ENCODE measurements around the gene DZIP1L.
"Not testable (repeated sequence)": the region's sequence is repeated elsewhere in the genome, so short reads cannot be mapped to it uniquely, and the experiment has no call there.

DZIP1L gene

GRCh38 chr3:138148503-138148902 is 33.1 kb upstream of the DZIP1L start:
- Histone ChIP-seq H3K4me3 (ENCODE audit: low read depth, low read length) (no peak overlapping the region), H3K79me2 (no peaks in the 10 kb centered on the region), H3K4me1 (no peaks in the 10 kb centered on the region), H2AFZ (no peak overlapping the region), H3K36me3 (ENCODE audit: control insufficient read depth, insufficient read depth, low read length) (no peaks in the 10 kb centered on the region), H3K9ac (no peak overlapping the region), H3K9me3 (ENCODE audit: control insufficient read depth, low read length) (no peaks in the 10 kb centered on the region), H3K27ac (no peak overlapping the region), H3K27me3 (ENCODE audit: control insufficient read depth, insufficient read depth, low read length) (no peaks in the 10 kb centered on the region), H3K4me2 (ENCODE audit: low read length) (no peak overlapping the region)
- no peak for TF ChIP-seq CTCF (IDR thresholded peaks at IDR 0.05)

- not testable (repeated sequence) for H3K36me3 ChIP-seq (ENCODE audit: control insufficient read depth, insufficient read depth, low read length); H3K4me1 ChIP-seq
These were observed 26.8 kb upstream of the DZIP1L start for GRCh38 chr3:138142181-138142580.

GRCh38 chr3:138140940-138141339 is 25.5 kb upstream of the DZIP1L start:
- Histone ChIP-seq H3K9me3 (ENCODE audit: control insufficient read depth, low read length) (no peaks in the 10 kb centered on the region), H3K27ac (no peak overlapping the region), H3K4me1 (no peaks in the 10 kb centered on the region), H2AFZ (no peak overlapping the region), H3K9ac (no peak overlapping the region), H3K4me3 (ENCODE audit: low read depth, low read length) (no peak overlapping the region), H3K79me2 (no peaks in the 10 kb centered on the region), H3K36me3 (ENCODE audit: control insufficient read depth, insufficient read depth, low read length) (no peaks in the 10 kb centered on the region), H3K4me2 (ENCODE audit: low read length) (no peak overlapping the region), H3K27me3 (ENCODE audit: control insufficient read depth, insufficient read depth, low read length) (no peaks in the 10 kb centered on the region)
- TF ChIP-seq CTCF (IDR thresholded peaks at IDR 0.05): no peak

More at GRCh38 chr3:138142181-138142580, 26.8 kb upstream of the DZIP1L start:
- not testable (repeated sequence) for H3K79me2 ChIP-seq; H3K27me3 ChIP-seq (ENCODE audit: control insufficient read depth, insufficient read depth, low read length); H3K9me3 ChIP-seq (ENCODE audit: control insufficient read depth, low read length); H3K4me2 ChIP-seq (ENCODE audit: low read length); H3K27ac ChIP-seq; H3K4me3 ChIP-seq (ENCODE audit: low read depth, low read length); H2AFZ ChIP-seq; H3K9ac ChIP-seq

GRCh38 chr3:138139691-138140090 is 24.3 kb upstream of the DZIP1L start:
- Histone ChIP-seq H3K79me2 (no peaks in the 10 kb centered on the region), H2AFZ (no peak overlapping the region), H3K36me3 (ENCODE audit: control insufficient read depth, insufficient read depth, low read length) (no peaks in the 10 kb centered on the region), H3K4me1 (no peaks in the 10 kb centered on the region), H3K27ac (no peak overlapping the region), H3K27me3 (ENCODE audit: control insufficient read depth, insufficient read depth, low read length) (no peaks in the 10 kb centered on the region), H3K4me3 (ENCODE audit: low read depth, low read length) (no peak overlapping the region), H3K4me2 (ENCODE audit: low read length) (no peak overlapping the region), H3K9ac (no peak overlapping the region), H3K9me3 (ENCODE audit: control insufficient read depth, low read length) (no peaks in the 10 kb centered on the region)
- no peak for TF ChIP-seq CTCF (IDR thresholded peaks at IDR 0.05)

GRCh38 chr3:138137861-138138260 is 22.5 kb upstream of the DZIP1L start:
- Histone ChIP-seq H3K4me3 (ENCODE audit: low read depth, low read length) (no peak overlapping the region), H3K4me1 (no peaks in the 10 kb centered on the region), H3K27ac (no peak overlapping the region)

More at GRCh38 chr3:138137861-138138260, 22.5 kb upstream of the DZIP1L start:
- no peaks in the 10 kb centered on the region for H3K9me3 ChIP-seq (ENCODE audit: control insufficient read depth, low read length)
- H3K36me3 ChIP-seq (ENCODE audit: control insufficient read depth, insufficient read depth, low read length): no peaks in the 10 kb centered on the region
- H3K27me3 ChIP-seq (ENCODE audit: control insufficient read depth, insufficient read depth, low read length): no peaks in the 10 kb centered on the region
- H2AFZ ChIP-seq: no peak overlapping the region
- no peak for TF ChIP-seq CTCF (IDR thresholded peaks at IDR 0.05)
- H3K79me2 ChIP-seq: no peaks in the 10 kb centered on the region
- H3K9ac ChIP-seq: no peak overlapping the region
- no peak overlapping the region for H3K4me2 ChIP-seq (ENCODE audit: low read length)

All from parathyroid adenoma (tissue), 2 donors.